ENCODE data around the gene COPS3.

- TF ChIP-seq CTCF (IDR thresholded peaks at IDR 0.05; ENCODE audit: low read length) (no peak), EZH2 (optimal IDR thresholded peaks at IDR 0.05; ENCODE audit: low read depth, low read length) (no peak), EZH2phosphoT487 (IDR thresholded peaks at IDR 0.05; ENCODE audit: low read length) (no peak)
Measured at GRCh38 chr17:17220529-17220928, 60.5 kb downstream of the COPS3 start.
